T-helper 2 cell treated with Interferon-gamma antibody and Interleukin-4, amounts not matched to agents 5 μg/mL and 100 μg/mL, for 36 hours (primary cell): ENCODE data around the gene DUSP8.

Experiments used
- DNase-seq: peaks from one replicate; pipeline ENCODE4 v3.0.0; 2021; ENCODE audit warnings: low spot score
- H3K27ac Mint-ChIP-seq: one replicate; pipeline ENCODE4 v1.8.0; 2021; ENCODE audit warnings: mild to moderate bottlenecking, mixed read lengths
- H3K27me3 Mint-ChIP-seq: one replicate; pipeline ENCODE4 v1.8.0; 2021; ENCODE audit warnings: low read depth, mixed read lengths
- H3K36me3 Mint-ChIP-seq: one replicate; pipeline ENCODE4 v1.8.0; 2021; ENCODE audit warnings: low read depth, mixed read lengths
- H3K4me1 Mint-ChIP-seq: one replicate; pipeline ENCODE4 v1.8.0; 2021; ENCODE audit warnings: low read depth, mixed read lengths
- H3K4me3 Mint-ChIP-seq: one replicate; pipeline ENCODE4 v1.8.0; 2022; ENCODE audit warnings: mild to moderate bottlenecking, moderate library complexity, mixed read lengths
- H3K9me3 Mint-ChIP-seq: one replicate; pipeline ENCODE4 v1.8.0; 2021; ENCODE audit warnings: mixed read lengths

The DUSP8 gene

GRCh38 chr11:1546077-1546535 is 26.0 kb downstream of the DUSP8 start:
- Mint-ChIP-seq H3K27me3 (peaks cover 45% of the 10 kb centered on the region), H3K36me3 (no peaks in the 10 kb centered on the region), H3K4me1 (no peaks in the 10 kb centered on the region), H3K9me3 (no peaks in the 10 kb centered on the region), H3K4me3 (no peak overlapping the region), H3K27ac (no peak overlapping the region)
- DNase-seq: no peak

GRCh38 chr11:1545432-1545831 is 26.6 kb downstream of the DUSP8 start:
- H3K4me1 Mint-ChIP-seq: no peaks in the 10 kb centered on the region
- peaks cover 45% of the 10 kb centered on the region for H3K27me3 Mint-ChIP-seq
- H3K4me3 Mint-ChIP-seq: no peak overlapping the region
- no peak overlapping the region for H3K27ac Mint-ChIP-seq
- H3K36me3 Mint-ChIP-seq: no peaks in the 10 kb centered on the region
- DNase-seq: no peak
- no peaks in the 10 kb centered on the region for H3K9me3 Mint-ChIP-seq

DNA sequence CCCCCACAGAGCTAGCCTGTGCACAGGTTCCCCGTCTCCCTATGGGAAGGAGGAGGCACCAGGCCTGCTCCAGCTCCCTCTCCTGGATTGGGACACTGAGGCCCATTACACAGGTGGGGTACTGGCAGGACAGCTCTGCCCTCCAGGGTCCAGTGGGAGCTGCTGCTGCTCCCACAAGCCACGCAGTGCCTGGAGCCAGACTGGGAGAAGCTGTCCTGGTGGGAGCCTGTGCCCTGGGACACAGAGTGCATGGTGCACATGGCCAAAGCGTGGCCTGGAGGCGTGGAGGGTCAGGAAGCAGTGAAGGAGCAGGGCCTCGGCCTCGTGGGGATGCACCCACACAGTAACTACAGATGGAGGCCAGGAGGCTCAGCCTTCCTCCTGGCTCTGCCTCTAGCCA is 27.5 kb downstream of the DUSP8 start:
- H3K4me3 Mint-ChIP-seq: no peak overlapping the region
- H3K27me3 Mint-ChIP-seq: peaks cover 39% of the 10 kb centered on the region
- DNase-seq: no peak
- no peaks in the 10 kb centered on the region for H3K36me3 Mint-ChIP-seq
- H3K4me1 Mint-ChIP-seq: no peaks in the 10 kb centered on the region
- H3K27ac Mint-ChIP-seq: no peak overlapping the region
- H3K9me3 Mint-ChIP-seq: no peaks in the 10 kb centered on the region

GRCh38 chr11:1543606-1544263 is 28.3 kb downstream of the DUSP8 start:
- Mint-ChIP-seq H3K4me1 (no peaks in the 10 kb centered on the region), H3K27me3 (peaks cover 31% of the 10 kb centered on the region), H3K36me3 (no peaks in the 10 kb centered on the region), H3K4me3 (no peak overlapping the region), H3K27ac (no peak overlapping the region), H3K9me3 (no peaks in the 10 kb centered on the region)
- no peak for DNase-seq

DNA sequence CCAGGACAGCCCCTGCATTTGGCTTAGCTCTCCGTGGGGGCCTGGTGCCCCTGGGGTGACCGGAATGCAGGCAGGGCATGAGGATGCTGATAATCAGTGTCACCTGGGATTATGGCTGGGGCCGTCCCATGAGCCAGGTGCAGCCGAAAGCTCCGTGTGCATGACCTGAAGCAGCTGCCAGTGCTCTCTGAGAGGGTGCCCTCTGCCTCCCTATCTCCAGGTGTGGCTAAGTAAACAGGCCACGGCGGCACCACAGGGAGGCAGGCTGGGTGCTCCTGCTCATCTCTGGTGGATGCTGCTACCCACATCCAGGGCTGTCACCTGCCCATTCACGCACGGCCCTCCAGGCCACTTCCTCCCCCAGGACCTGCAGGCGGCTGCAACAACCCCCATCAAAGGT is 29.8 kb downstream of the DUSP8 start:
- DNase-seq: no peak
- Mint-ChIP-seq H3K9me3 (no peaks in the 10 kb centered on the region), H3K4me1 (no peaks in the 10 kb centered on the region), H3K36me3 (no peaks in the 10 kb centered on the region), H3K27me3 (peaks cover 29% of the 10 kb centered on the region), H3K4me3 (no peak overlapping the region), H3K27ac (no peak overlapping the region)

DNA sequence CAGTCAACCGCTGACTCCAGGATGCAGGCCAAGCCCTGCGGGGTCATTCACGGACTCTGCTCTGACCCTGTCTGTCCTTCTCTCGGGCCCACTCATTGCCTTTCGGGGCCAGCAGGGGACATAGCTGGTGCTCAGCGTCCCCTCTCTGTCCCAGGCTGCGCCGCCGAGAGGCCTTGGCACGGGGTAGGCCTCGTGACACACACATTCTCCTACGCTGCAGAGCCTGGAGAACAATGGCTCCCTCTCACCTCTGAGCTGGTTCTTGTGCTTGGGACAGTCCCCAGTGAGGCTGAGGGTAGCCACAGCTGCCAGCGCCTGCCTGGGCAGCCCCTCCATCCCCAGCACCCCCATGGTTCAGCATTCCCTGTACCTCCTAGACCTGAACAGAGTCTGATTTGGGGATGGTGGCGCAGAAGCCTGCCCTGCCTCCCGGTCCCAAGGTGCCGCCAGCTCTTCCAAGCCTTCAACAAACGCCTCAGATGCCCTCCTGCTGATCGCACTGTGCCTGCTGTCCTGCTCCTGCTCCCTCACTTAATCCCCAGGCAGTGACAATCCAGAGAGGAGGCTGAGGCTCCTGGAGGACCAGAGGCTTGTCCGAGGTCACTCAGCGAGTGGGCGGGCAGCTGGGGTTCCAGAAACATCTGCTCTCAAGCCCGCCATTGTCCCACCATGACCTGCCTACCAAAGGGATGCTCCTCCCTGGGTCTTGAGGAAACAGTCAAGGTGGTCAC is 30.4 kb downstream of the DUSP8 start:
- peaks cover 29% of the 10 kb centered on the region for H3K27me3 Mint-ChIP-seq
- H3K4me1 Mint-ChIP-seq: no peaks in the 10 kb centered on the region
- no peak overlapping the region for H3K4me3 Mint-ChIP-seq
- no peaks in the 10 kb centered on the region for H3K36me3 Mint-ChIP-seq
- DNase-seq: no peak
- H3K9me3 Mint-ChIP-seq: no peaks in the 10 kb centered on the region
- no peak overlapping the region for H3K27ac Mint-ChIP-seq

- no peak overlapping the region for H3K4me3 Mint-ChIP-seq
- H3K9me3 Mint-ChIP-seq: no peaks in the 10 kb centered on the region
- no peak for DNase-seq
- no peaks in the 10 kb centered on the region for H3K4me1 Mint-ChIP-seq
- peaks cover 16% of the 10 kb centered on the region for H3K27me3 Mint-ChIP-seq
- H3K36me3 Mint-ChIP-seq: no peaks in the 10 kb centered on the region
- no peak overlapping the region for H3K27ac Mint-ChIP-seq
Measured at GRCh38 chr11:1540074-1540473, 32.0 kb downstream of the DUSP8 start.

GRCh38 chr11:1538153-1538552 is 33.9 kb downstream of the DUSP8 start:
- H3K36me3 Mint-ChIP-seq: peaks cover 2% of the 10 kb centered on the region
- no peak for DNase-seq
- H3K27me3 Mint-ChIP-seq: peaks cover 11% of the 10 kb centered on the region
- no peak overlapping the region for H3K27ac Mint-ChIP-seq
- H3K4me1 Mint-ChIP-seq: no peaks in the 10 kb centered on the region
- H3K9me3 Mint-ChIP-seq: no peaks in the 10 kb centered on the region
- H3K4me3 Mint-ChIP-seq: no peak overlapping the region

DNA sequence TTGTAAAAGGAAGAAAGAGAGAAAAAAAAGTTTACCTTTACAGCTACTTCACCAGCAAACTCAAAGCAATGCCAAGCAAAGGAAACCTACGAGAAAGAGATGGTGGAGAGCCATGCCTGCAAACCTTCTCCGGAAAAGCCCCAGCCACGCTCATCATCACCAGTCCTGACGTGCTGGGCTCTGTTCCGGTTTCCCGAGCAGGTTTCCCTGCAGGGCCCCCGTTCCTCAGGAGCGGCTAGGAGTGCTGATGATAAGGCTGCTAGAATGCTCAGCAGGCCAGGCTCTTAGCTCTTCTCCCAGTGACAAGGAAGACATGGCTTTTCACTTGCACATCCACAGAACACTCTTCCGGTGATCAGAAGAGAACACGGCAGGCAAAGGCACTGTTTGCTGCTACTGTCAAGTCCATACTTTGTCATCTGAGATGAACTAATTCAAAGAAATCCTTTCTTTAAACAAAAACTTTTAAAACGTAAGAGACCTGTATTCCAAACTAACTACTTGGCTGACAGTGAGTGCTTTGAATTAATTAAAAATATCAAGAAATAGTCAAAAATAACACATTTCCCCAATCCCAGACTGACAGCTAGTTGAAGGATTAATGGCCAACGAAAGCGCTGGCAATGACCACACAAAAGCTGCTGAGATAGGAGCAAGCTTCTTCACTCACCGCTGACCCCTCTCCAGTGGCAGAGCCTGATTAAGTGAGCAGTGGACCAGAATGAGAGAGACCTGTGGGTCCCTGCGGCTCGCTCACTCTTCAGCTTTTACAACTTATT is 35.8 kb downstream of the DUSP8 start:
- no peak overlapping the region for H3K4me3 Mint-ChIP-seq
- no peaks in the 10 kb centered on the region for H3K9me3 Mint-ChIP-seq
- peaks cover 4% of the 10 kb centered on the region for H3K36me3 Mint-ChIP-seq
- no peak for DNase-seq
- no peak overlapping the region for H3K27ac Mint-ChIP-seq
- peaks cover 2% of the 10 kb centered on the region for H3K4me1 Mint-ChIP-seq
- peaks cover 11% of the 10 kb centered on the region for H3K27me3 Mint-ChIP-seq

- DNase-seq: no peak
- peaks cover 8% of the 10 kb centered on the region for H3K27me3 Mint-ChIP-seq
- H3K9me3 Mint-ChIP-seq: no peaks in the 10 kb centered on the region
- peaks cover 2% of the 10 kb centered on the region for H3K4me1 Mint-ChIP-seq
- H3K4me3 Mint-ChIP-seq: no peak overlapping the region
- no peak overlapping the region for H3K27ac Mint-ChIP-seq
- peaks cover 4% of the 10 kb centered on the region for H3K36me3 Mint-ChIP-seq
Measured at GRCh38 chr11:1534682-1535081, 37.4 kb downstream of the DUSP8 start.

DNA sequence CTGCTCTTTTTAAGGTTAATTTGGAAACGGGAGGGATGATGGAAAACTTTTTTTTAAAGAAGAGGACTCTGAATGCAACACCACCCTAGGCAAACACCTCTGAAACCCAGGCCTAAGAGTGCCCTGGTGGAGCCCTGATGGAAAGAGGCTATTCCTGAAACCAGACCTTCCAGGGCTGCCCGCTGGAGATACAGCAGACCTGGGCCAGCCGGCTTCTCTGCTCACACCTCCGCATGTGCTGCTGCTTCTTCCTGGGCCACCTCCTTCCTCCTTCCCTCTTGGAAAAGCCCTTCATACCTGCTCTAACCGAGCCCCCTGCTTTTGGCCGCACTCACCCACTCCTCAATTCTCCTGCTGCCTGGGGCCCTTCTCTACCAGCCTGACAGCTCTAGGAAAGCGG is 37.9 kb downstream of the DUSP8 start:
- H3K9me3 Mint-ChIP-seq: no peaks in the 10 kb centered on the region
- no peak for DNase-seq
- no peak overlapping the region for H3K4me3 Mint-ChIP-seq
- peaks cover 8% of the 10 kb centered on the region for H3K27me3 Mint-ChIP-seq
- H3K27ac Mint-ChIP-seq: no peak overlapping the region
- peaks cover 4% of the 10 kb centered on the region for H3K36me3 Mint-ChIP-seq
- peaks cover 2% of the 10 kb centered on the region for H3K4me1 Mint-ChIP-seq

DNA sequence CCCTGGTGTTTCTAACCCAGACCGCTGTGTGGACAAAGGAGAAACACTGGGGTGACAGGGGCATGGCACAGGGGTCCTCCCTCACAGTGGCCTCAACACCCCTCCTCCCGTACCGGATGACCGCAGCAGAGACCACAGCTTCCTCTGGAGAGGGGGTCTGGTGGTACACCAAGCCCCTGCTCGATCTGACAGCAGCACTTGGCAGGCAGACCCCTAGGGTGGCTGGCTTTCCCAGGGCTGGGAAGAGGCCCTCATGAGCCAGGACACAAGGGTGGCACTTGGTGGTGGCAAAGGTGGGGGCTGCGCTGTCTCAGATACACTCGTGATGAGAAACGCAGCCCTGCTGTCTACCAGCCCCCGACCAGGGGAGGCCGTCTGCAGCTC is 38.7 kb downstream of the DUSP8 start:
- Mint-ChIP-seq H3K4me3 (no peak overlapping the region), H3K27me3 (peaks cover 4% of the 10 kb centered on the region), H3K4me1 (peaks cover 2% of the 10 kb centered on the region), H3K9me3 (no peaks in the 10 kb centered on the region), H3K27ac (no peak overlapping the region), H3K36me3 (peaks cover 4% of the 10 kb centered on the region)
- no peak for DNase-seq

GRCh38 chr11:1532606-1533341 is 39.3 kb downstream of the DUSP8 start:
- DNase-seq: no peak
- Mint-ChIP-seq H3K27ac (no peak overlapping the region), H3K27me3 (peaks cover under 1% of the 10 kb centered on the region), H3K4me3 (no peak overlapping the region), H3K4me1 (peaks cover 2% of the 10 kb centered on the region), H3K36me3 (peaks cover 4% of the 10 kb centered on the region), H3K9me3 (no peaks in the 10 kb centered on the region)
